LNCAP (cell line): Measurements from ENCODE around the gene CHFR.

Experiments used
- TF ChIP-seq, protein P1 (sequence below): fragments of 450-650 bp; IDR thresholded peaks from 2 replicates; pipeline ENCODE4 v1.5.1; 2017; ENCODE audit warnings: mild to moderate bottlenecking

CHFR gene

DNA sequence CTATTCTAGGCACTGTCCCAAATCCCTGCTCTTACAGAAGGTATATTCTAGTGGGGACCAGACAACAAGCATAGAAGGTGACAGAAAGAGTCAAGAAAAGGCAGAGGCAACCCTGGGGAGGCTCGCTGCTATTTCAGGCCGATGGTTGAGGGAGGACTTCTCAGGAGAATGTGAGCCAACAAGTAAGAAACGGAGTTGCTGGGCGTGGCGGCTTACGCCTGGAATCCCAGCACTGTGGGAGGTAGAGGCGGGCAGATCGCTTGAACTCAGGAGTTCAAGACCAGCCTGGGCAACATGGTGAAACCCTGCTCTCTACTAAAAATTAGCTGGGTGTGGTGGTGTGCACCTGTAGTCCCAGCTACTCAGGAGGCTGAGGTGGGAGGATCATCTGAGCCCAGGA, 54.1 kb downstream of the CHFR start:
- TF ChIP-seq, protein P1, sequence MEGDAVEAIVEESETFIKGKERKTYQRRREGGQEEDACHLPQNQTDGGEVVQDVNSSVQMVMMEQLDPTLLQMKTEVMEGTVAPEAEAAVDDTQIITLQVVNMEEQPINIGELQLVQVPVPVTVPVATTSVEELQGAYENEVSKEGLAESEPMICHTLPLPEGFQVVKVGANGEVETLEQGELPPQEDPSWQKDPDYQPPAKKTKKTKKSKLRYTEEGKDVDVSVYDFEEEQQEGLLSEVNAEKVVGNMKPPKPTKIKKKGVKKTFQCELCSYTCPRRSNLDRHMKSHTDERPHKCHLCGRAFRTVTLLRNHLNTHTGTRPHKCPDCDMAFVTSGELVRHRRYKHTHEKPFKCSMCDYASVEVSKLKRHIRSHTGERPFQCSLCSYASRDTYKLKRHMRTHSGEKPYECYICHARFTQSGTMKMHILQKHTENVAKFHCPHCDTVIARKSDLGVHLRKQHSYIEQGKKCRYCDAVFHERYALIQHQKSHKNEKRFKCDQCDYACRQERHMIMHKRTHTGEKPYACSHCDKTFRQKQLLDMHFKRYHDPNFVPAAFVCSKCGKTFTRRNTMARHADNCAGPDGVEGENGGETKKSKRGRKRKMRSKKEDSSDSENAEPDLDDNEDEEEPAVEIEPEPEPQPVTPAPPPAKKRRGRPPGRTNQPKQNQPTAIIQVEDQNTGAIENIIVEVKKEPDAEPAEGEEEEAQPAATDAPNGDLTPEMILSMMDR, result no peak

DNA sequence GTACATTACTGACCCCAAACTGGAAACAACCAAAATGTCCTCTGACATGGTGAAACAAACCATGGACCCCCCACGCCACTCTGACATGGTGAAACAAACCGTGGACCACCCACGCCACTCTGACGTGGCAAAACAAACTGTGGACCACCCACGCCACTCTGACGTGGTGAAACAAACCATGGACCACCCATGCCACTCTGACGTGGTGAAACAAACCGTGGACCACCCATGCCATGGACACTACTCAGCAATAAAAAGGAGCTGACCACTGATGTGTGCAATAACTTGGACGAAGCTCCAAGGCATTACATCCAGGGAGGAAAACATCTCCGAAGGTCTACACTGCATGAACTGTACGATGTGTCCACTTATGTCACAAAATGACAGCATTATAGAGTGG, 55.6 kb downstream of the CHFR start:
- TF ChIP-seq, protein P1, result no peak

DNA sequence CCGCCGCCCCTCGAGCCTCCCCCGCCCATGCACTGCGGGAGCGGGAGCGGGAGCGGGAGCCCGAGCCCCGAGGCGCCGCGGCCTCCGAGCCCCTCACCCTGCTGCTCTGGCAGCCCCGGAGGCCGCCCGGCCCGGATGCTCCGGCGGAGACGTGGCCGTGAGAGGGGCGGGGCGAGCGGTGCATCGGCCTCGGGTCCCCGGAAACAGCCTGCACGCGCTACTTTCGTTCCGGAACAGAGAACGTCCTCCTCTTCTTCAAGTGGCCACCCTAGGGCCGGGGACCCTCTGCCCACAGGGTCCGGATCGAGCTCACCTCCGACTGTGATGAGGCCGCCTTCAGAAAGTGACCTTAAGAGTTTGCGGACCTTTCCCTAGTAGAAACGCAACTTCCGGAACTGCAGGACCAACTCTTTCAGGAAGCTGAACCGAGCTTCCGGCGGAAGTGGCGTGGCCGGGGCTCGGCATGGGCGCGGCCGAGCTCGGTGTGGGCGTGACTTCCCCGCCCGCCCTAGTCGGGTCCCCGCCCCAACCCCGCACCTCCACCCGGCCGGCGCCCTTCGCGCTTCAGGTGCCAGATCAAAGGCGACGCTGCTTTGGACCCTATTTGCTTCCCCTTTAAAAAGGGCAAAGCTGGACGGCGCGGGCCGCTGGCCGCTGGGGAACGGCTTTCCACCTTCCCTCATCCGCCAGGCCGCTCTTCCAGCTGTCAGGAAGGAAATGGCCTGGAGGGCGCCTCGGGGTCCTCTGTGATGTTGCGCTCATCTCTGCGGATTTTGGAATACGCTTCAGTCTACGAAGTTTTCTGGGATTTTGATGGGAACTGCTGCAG, 58.5 kb downstream of the CHFR start, which contains the start of gene GOLGA3:
Gene GOLGA3, minus strand, starts transcription at position 164 of the 829 bp plus-strand sequence. CDS start 6,741 bp downstream, outside the sequence.
- TF ChIP-seq, protein P1, result no peak

DNA sequence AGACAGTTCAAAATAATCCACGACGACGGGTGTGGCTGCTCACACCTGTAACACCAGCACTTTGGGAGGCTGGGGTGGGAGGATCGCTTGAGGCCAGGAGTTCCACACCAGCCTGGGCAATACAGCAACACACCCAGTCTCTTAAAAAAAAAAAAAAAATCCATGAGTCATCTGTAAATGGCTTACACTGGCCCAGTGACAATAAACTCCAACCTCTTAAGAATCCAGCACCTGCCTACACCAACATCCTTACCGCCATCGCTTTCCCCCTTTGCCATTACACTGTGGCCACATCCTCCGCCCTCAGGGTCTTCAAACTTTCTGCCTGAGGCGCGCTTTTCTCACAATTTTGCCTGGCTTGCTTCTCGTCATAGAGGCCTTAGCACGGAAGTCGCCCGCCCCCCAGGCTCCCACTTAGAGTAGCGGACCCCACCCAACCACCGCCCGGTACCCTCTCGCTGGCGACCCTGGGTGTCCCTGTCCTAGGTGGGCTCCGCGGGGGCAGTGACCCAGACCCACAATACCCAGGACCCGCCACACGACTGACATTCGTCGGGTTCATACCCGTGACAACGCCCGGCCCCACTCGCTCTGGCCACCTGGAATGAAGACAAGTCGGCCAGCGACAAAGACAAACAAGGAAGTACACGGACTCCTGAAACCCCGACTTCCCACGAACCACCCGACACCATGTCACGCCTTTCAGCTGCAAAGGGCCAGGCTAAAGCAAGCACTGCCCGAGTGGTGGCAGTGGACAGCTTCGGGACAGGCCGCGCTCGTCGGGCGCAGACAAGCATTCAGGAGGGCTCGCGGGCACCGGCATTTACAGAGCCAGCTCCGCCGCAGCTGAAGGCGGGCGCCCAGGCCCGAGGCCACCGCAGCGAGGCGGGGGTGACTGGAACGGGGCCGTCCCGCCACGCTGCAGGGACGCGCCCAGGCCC, 59.4 kb downstream of the CHFR start:
- TF ChIP-seq, protein P1, result no peak

DNA sequence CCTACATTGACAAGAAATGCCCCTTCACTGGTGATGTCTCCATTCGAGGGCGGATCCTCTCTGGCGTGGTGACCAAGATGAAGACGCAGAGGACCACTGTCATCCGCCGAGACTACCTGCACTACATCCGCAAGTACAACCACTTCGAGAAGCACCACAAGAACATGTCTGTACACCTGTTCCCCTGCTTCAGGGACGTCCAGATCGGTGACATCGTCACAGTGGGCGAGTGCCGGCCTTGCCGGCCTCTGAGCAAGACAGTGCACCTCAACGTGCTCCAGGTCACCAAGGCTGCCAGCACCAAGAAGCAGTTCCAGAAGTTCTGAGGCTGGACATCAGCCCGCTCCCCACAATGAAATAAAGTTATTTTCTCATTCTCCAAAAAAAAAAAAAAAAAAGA, 61.5 kb downstream of the CHFR start:
- TF ChIP-seq, protein P1, result no peak

DNA sequence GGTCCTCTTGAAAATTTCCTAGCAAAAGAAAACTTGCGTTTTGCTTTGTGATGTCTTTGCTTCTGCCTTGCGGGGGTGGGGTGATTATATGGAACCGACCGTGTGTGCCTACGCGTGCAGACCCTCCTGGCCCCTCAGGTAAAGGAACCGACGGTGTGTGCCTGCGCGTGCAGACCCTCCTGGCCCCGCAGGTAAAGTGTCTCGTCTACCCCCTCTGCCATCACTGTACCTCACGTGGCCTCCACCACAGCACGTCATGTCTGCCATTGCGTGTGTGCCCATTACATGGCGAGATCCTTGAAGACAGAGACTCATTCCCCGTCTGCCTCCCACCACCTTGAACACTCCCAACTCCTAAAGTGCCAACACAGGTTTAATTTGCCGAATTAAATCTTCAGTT, 62.3 kb downstream of the CHFR start:
- TF ChIP-seq, protein P1, result no peak

DNA sequence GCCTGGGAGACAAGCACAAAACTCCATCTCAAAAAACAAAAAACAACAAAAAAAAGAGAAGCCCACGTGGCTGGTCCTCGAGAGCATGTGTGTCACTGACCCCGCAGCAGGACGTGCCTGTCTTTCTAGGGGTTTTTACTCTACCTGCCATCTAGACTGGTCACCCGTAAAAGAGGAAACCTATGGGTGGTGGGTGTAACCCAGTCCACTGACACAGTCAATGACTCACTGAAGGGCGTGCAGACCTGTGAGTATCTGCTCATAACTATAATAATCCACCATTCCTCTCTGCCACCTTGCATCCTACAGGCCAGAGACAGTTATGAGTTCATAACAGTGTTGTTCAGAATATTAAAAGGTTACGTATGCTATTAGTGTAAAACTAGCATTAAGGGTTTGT, 63.4 kb downstream of the CHFR start:
- TF ChIP-seq, protein P1, result no peak
